H1 (cell line): Measurements from ENCODE around the gene SLC25A53. TPM values are rescaled to one million over a fixed set of nuclear protein-coding genes. Genes with fewer than 3 reads are reported as not detected.

Experiments
- CTCF ChIA-PET: fragments of 300-600 bp; sonication (Branson Sonifier 250); formaldehyde crosslinking; loops from one replicate; lab custom pipeline; 2021; ENCODE audit not compliant: partially characterized antibody; lab: Charles Lee
- POLR2A ChIA-PET: fragments of 300-600 bp; sonication (Branson Sonifier 250); formaldehyde crosslinking; loops from one replicate; lab custom pipeline; 2021; ENCODE audit warnings: inconsistent platforms; ENCODE audit not compliant: partially characterized antibody; lab: Charles Lee
- DNase-seq, 2 experiments: peaks; one replicate each; pipeline versions ENCODE4 v3.0.0 to v3.0.0-alpha.2; 2010 to 2022; ENCODE audit warnings: low spot score in 2 of 2, low read depth in 1 of 2, mixed read lengths in 1 of 2
- FAIRE-seq: peaks from 2 replicates; lab custom pipeline; 2011; peaks lifted over from hg19 to GRCh38; lab: Jason Lieb, UNC
- H2AFZ ChIP-seq: 2 replicates; pipeline ENCODE4 v1.8.1; 2012; ENCODE audit warnings: low read length, inconsistent platforms
- H2AK5ac ChIP-seq: 2 replicates; pipeline ENCODE4 v1.6.1; 2013; ENCODE audit warnings: low read depth, low read length
- H2BK120ac ChIP-seq: replicated peaks from 2 replicates; pipeline ENCODE3; 2013; ENCODE audit warnings: low read depth, low read length, inconsistent platforms
- H2BK12ac ChIP-seq: 2 replicates; pipeline ENCODE4 v1.6.1; 2013; ENCODE audit warnings: low read depth, low read length
- H2BK15ac ChIP-seq: 2 replicates; pipeline ENCODE4 v1.6.1; 2013; ENCODE audit warnings: low read length
- H2BK20ac ChIP-seq: 2 replicates; pipeline ENCODE4 v1.6.1; 2013; ENCODE audit warnings: low read length
- H2BK5ac ChIP-seq: 2 replicates; pipeline ENCODE4 v1.6.1; 2013; ENCODE audit warnings: low read depth, low read length
- H3K14ac ChIP-seq: 2 replicates; pipeline ENCODE4 v1.6.1; 2013; ENCODE audit warnings: inconsistent platforms; ENCODE audit not compliant: insufficient read length
- H3K18ac ChIP-seq: 2 replicates; pipeline ENCODE4 v1.6.1; 2013; ENCODE audit warnings: low read length; ENCODE audit errors: extremely low read depth
- H3K23ac ChIP-seq: 2 replicates; pipeline ENCODE4 v1.6.1; 2013; ENCODE audit warnings: inconsistent platforms; ENCODE audit not compliant: insufficient read length
- H3K23me2 ChIP-seq: 2 replicates; pipeline ENCODE4 v1.6.1; 2013; ENCODE audit warnings: low read depth, low read length
- H3K27ac ChIP-seq: 2 replicates; pipeline ENCODE4 v1.6.1; 2011; ENCODE audit warnings: low read depth, low read length, inconsistent platforms
- H3K27me3 ChIP-seq, 4 experiments: replicated peaks in 1 of 4; 1 replicate in 1 of 4; 2 replicates in 3 of 4; pipeline versions ENCODE4 v1.6.1 to v1.8.1; 2011 to 2013; ENCODE audit warnings: low read length in 3 of 4, mild to moderate bottlenecking in 3 of 4, inconsistent platforms in 2 of 4, mixed read lengths in 2 of 4, moderate library complexity in 1 of 4; ENCODE audit not compliant: control insufficient read depth in 3 of 4, insufficient read depth in 3 of 4; ENCODE audit errors: extremely low read depth in 1 of 4
- H3K36me3 ChIP-seq, 4 experiments: 2 replicates each; pipeline versions ENCODE4 v1.6.1 to v1.8.1; 2011 to 2013; ENCODE audit warnings: mild to moderate bottlenecking in 4 of 4, low read length in 3 of 4, moderate library complexity in 2 of 4, control low read depth in 1 of 4, inconsistent platforms in 1 of 4; ENCODE audit not compliant: insufficient read depth in 4 of 4, control insufficient read depth in 2 of 4
- H3K4ac ChIP-seq: replicated peaks from 2 replicates; pipeline ENCODE3; 2013; ENCODE audit warnings: low read length, low read depth, mixed read lengths, inconsistent platforms; ENCODE audit not compliant: insufficient read length
- H3K4me1 ChIP-seq, 4 experiments: replicated peaks in 1 of 4; 1 replicate in 1 of 4; 2 replicates in 3 of 4; pipeline versions ENCODE4 v1.6.1 to v1.8.1; 2011 to 2013; ENCODE audit warnings: low read length in 3 of 4, inconsistent platforms in 2 of 4, mixed read lengths in 1 of 4; ENCODE audit not compliant: insufficient read depth in 4 of 4, control insufficient read depth in 3 of 4
- H3K4me2 ChIP-seq, 2 experiments: 2 replicates each; pipeline versions ENCODE4 v1.6.1 to v1.8.1; 2011 to 2013; ENCODE audit warnings: low read depth in 2 of 2, low read length in 2 of 2, control low read depth in 1 of 2, inconsistent platforms in 1 of 2, mild to moderate bottlenecking in 1 of 2; ENCODE audit not compliant: insufficient read depth in 1 of 2
- H3K4me3 ChIP-seq, 4 experiments: fragments of 200-600, 300-600 bp in 1 of 4; sonication (generic), shearing (Covaris generic), sonication (Bioruptor Twin) in 1 of 4; 2 replicates each; pipeline versions ENCODE4 v1.5.1 to v1.8.1; 2011 to 2016; ENCODE audit warnings: low read length in 4 of 4, low read depth in 3 of 4, control low read depth in 2 of 4, inconsistent platforms in 2 of 4, mild to moderate bottlenecking in 2 of 4, mixed read lengths in 1 of 4, moderate library complexity in 1 of 4; ENCODE audit not compliant: insufficient read depth in 2 of 4; ENCODE audit errors: extremely low read depth in 1 of 4
- H3K56ac ChIP-seq: replicated peaks from 2 replicates; pipeline ENCODE3; 2013; ENCODE audit warnings: low read depth, mild to moderate bottlenecking, mixed read lengths, low read length, inconsistent platforms; ENCODE audit not compliant: insufficient read length
- H3K79me1 ChIP-seq: 2 replicates; pipeline ENCODE4 v1.6.1; 2013; ENCODE audit warnings: low read depth, low read length, control low read depth
- H3K79me2 ChIP-seq, 2 experiments: 2 replicates each; pipeline versions ENCODE4 v1.6.1 to v1.8.1; 2012 to 2013; ENCODE audit warnings: low read length in 2 of 2, mild to moderate bottlenecking in 2 of 2, inconsistent platforms in 1 of 2; ENCODE audit not compliant: insufficient read depth in 2 of 2, control insufficient read depth in 1 of 2
- H3K9ac ChIP-seq, 4 experiments: replicated peaks in 1 of 4; 1 replicate in 1 of 4; 2 replicates in 3 of 4; pipeline versions ENCODE4 v1.6.1 to v1.8.1; 2011 to 2013; ENCODE audit warnings: low read depth in 3 of 4, low read length in 3 of 4, control low read depth in 2 of 4, mild to moderate bottlenecking in 2 of 4, moderate library complexity in 2 of 4, inconsistent platforms in 1 of 4; ENCODE audit errors: extremely low read depth in 1 of 4
- H3K9me3 ChIP-seq, 2 experiments: 2 replicates each; pipeline versions ENCODE4 v1.6.1 to v1.8.1; 2012 to 2013; ENCODE audit warnings: mild to moderate bottlenecking in 2 of 2, moderate library complexity in 2 of 2, control low read depth in 1 of 2, inconsistent platforms in 1 of 2, low read depth in 1 of 2, low read length in 1 of 2, mixed read lengths in 1 of 2; ENCODE audit not compliant: insufficient read depth in 2 of 2
- H4K20me1 ChIP-seq, 2 experiments: replicated peaks in 1 of 2; 2 replicates each; pipeline versions ENCODE3 to v1.8.1; 2011 to 2013; ENCODE audit warnings: inconsistent platforms in 2 of 2, low read length in 2 of 2, mild to moderate bottlenecking in 1 of 2; ENCODE audit not compliant: insufficient read depth in 2 of 2, control insufficient read depth in 1 of 2
- H4K5ac ChIP-seq: 2 replicates; pipeline ENCODE4 v1.6.1; 2013; ENCODE audit warnings: low read length, low read depth, mixed read lengths, inconsistent platforms; ENCODE audit not compliant: insufficient read length
- H4K8ac ChIP-seq: 2 replicates; pipeline ENCODE4 v1.8.0; 2013; ENCODE audit warnings: mild to moderate bottlenecking, moderate library complexity, low read length, inconsistent platforms; ENCODE audit not compliant: insufficient read depth; ENCODE audit errors: extremely low read depth
- H4K91ac ChIP-seq: replicated peaks from 2 replicates; pipeline ENCODE3; 2013; ENCODE audit warnings: low read length, mixed read lengths, inconsistent platforms; ENCODE audit not compliant: insufficient read length
- BACH1 ChIP-seq: IDR thresholded peaks from 2 replicates; pipeline ENCODE4 v1.6.1; 2012; ENCODE audit warnings: low read length, improper control_type of control experiment
- BCL11A ChIP-seq, 2 experiments: IDR thresholded peaks; one replicate each; pipeline ENCODE4 v1.6.1; 2011; ENCODE audit warnings: low read depth in 2 of 2, low read length in 2 of 2, mild to moderate bottlenecking in 2 of 2
- CHD1 ChIP-seq: IDR thresholded peaks from 2 replicates; pipeline ENCODE4 v1.6.1; 2012; ENCODE audit warnings: low read depth, low read length, improper control_type of control experiment
- EP300 ChIP-seq, 2 experiments: IDR thresholded peaks; 1 replicate in 1 of 2; 2 replicates in 1 of 2; pipeline ENCODE4 v1.6.1; 2011 to 2012; ENCODE audit warnings: low read depth in 2 of 2, low read length in 2 of 2, mild to moderate bottlenecking in 2 of 2, borderline replicate concordance in 1 of 2, inconsistent platforms in 1 of 2, moderate library complexity in 1 of 2
- FOSL1 ChIP-seq: IDR thresholded peaks from 2 replicates; pipeline ENCODE4 v1.6.1; 2011; ENCODE audit warnings: mild to moderate bottlenecking, low read depth, low read length, moderate library complexity; ENCODE audit not compliant: insufficient read depth
- RAD21 ChIP-seq, 2 experiments: IDR thresholded peaks in 1 of 2; conservative IDR thresholded peaks in 1 of 2; 2 replicates each; pipeline ENCODE4 v1.6.1; 2011; ENCODE audit warnings: low read depth in 2 of 2, low read length in 2 of 2, improper control_type of control experiment in 1 of 2, inconsistent platforms in 1 of 2, mild to moderate bottlenecking in 1 of 2, moderate library complexity in 1 of 2
- SIRT6 ChIP-seq: IDR thresholded peaks from one replicate; pipeline ENCODE4 v1.7.1; 2012; ENCODE audit warnings: low read length, inconsistent platforms
- TCF12 ChIP-seq: IDR thresholded peaks from 2 replicates; pipeline ENCODE4 v1.6.1; 2011; ENCODE audit warnings: low read depth, mild to moderate bottlenecking, low read length
- ZNF274 ChIP-seq: IDR thresholded peaks from 2 replicates; pipeline ENCODE4 v1.7.0; 2012; ENCODE audit warnings: low read length, borderline replicate concordance; ENCODE audit errors: extremely low read depth
- WGBS, 2 experiments: shearing (Covaris generic) in 1 of 2; methylation state at CpG; one replicate each; pipeline versions ENCODE4 v1.1.6 to v1.1.7; 2013 to 2015; ENCODE audit warnings: low lambda C conversion rate in 2 of 2, mixed read lengths in 2 of 2, inconsistent platforms in 1 of 2, low coverage in 1 of 2, missing lambda C conversion rate in 1 of 2; ENCODE audit not compliant: insufficient replicate concordance in 2 of 2, insufficient coverage in 1 of 2, insufficient read length in 1 of 2; ENCODE audit errors: extremely low coverage in 1 of 2, missing lambda C conversion rate in 1 of 2; 5-methylcytosine and 5-hydroxymethylcytosine counted together
- polyA plus RNA-seq, 7 experiments: library from polyadenylated mRNA; depleted of rRNA in 3 of 7; stranded (reverse) in 5 of 7; unstranded in 2 of 7; fragments of >200 nt in 5 of 7; fragments of 200-250 nt in 2 of 7; gene quantifications; 1 replicate in 5 of 7; 2 replicates in 1 of 7; 4 replicates in 1 of 7; pipeline versions ENCODE4 v1.2.1 to v1.2.3, GENCODE V29; 2011 to 2013; ENCODE audit warnings: missing spikeins in 2 of 7, mixed read lengths in 2 of 7
- total RNA-seq: library from RNA; stranded (reverse); fragmentation: NEBNext Ultra II Directional; extraction: Animal tissue kit (Norgen Biotek cat#: 25700); gene quantifications from 2 replicates; pipeline ENCODE4 v1.2.1, GENCODE V29; 2021
- TF ChIP-seq, protein P1 (sequence below): IDR thresholded peaks from 2 replicates; pipeline ENCODE4 v1.6.1; 2011; ENCODE audit warnings: low read length, improper control_type of control experiment
- TF ChIP-seq, protein P2 (sequence below): IDR thresholded peaks from 2 replicates; pipeline ENCODE4 v1.6.1; 2012; ENCODE audit warnings: inconsistent platforms

SLC25A53 gene
- total and polyA plus RNA-seq, 2 of the 8 experiments (the other 6 are each of a cell fraction or from before 2014, with no cell fraction given): 2.4 to 4.2 TPM

DNA sequence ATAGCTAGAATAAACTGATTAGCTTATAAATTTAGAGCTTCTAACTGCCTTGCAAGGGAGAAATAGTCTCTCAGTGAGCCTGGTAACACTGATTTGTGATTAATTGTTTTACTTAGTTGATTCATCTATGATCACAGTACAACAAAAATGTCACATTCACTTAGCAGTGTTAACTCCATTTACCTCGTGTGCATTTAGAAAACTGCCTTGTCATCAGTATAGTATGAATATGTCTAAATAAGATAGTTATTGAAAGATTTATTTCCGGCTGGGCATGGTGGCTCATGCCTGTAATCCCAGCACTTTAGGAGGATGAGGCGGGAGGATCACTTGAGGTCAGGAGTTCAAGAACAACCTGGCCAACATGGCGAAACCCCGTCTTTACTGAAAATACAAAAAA lies 48.7 kb upstream of the SLC25A53 start:
- Histone ChIP-seq H3K4ac (no peak overlapping the region), H3K27ac (no peak overlapping the region), H4K20me1 (no peaks in the 10 kb centered on the region), H3K27me3 (no peaks in the 10 kb centered on the region), H3K79me1 (no peaks in the 10 kb centered on the region), H2AK5ac (no peak overlapping the region), H3K14ac (no peak overlapping the region), H3K56ac (no peak overlapping the region), H3K4me2 (no peak overlapping the region), H3K36me3 (no peaks in the 10 kb centered on the region), H2BK12ac (no peak overlapping the region), H3K4me3 (no peak overlapping the region), H3K23ac (no peak overlapping the region), H3K4me1 (no peaks in the 10 kb centered on the region), H4K8ac (no peak overlapping the region), H2BK120ac (no peak overlapping the region), H2AFZ (no peak overlapping the region), H2BK5ac (no peak overlapping the region), H2BK15ac (no peak overlapping the region), H2BK20ac (no peak overlapping the region), H3K79me2 (no peaks in the 10 kb centered on the region), H3K18ac (no peak overlapping the region), H3K9ac (no peak overlapping the region), H3K9me3 (no peaks in the 10 kb centered on the region), H4K5ac (no peak overlapping the region), H4K91ac (no peak overlapping the region), H3K23me2 (no peaks in the 10 kb centered on the region)
- WGBS, 2 experiments: 92% methylated on average over 5 of the region's 5 CpGs; no CpG with 5 or more reads in 1 of the 2 experiments
- FAIRE-seq (no peak), DNase-seq (no peak)
- ChIA-PET POLR2A (no interaction called here), CTCF (interaction anchor here (0.7 to 1.5 kb wide), 2 partner anchors 10 to 47 kb away, joined by 5 to 10 read pairs; no protein-coding TSS in a partner anchor)
- no peak for TF ChIP-seq TCF12
- TF ChIP-seq ZNF274: no peak
- TF ChIP-seq, protein P1, sequence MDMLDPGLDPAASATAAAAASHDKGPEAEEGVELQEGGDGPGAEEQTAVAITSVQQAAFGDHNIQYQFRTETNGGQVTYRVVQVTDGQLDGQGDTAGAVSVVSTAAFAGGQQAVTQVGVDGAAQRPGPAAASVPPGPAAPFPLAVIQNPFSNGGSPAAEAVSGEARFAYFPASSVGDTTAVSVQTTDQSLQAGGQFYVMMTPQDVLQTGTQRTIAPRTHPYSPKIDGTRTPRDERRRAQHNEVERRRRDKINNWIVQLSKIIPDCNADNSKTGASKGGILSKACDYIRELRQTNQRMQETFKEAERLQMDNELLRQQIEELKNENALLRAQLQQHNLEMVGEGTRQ: no peak
- TF ChIP-seq BCL11A (IDR thresholded peaks at IDR 0.05; ENCODE audit: low read depth in 2 of 2, low read length in 2 of 2): no peak
- TF ChIP-seq, protein P2, sequence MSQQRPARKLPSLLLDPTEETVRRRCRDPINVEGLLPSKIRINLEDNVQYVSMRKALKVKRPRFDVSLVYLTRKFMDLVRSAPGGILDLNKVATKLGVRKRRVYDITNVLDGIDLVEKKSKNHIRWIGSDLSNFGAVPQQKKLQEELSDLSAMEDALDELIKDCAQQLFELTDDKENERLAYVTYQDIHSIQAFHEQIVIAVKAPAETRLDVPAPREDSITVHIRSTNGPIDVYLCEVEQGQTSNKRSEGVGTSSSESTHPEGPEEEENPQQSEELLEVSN: no peak
- no peak for TF ChIP-seq EP300 (IDR thresholded peaks at IDR 0.05; ENCODE audit: borderline replicate concordance in 1 of 2, low read depth in 2 of 2, low read length in 2 of 2)
- no peak for TF ChIP-seq CHD1
- no peak for TF ChIP-seq FOSL1
- TF ChIP-seq RAD21 (IDR thresholded peaks at IDR 0.05 in 1 of 2, conservative IDR thresholded peaks at IDR 0.05 in 1 of 2; ENCODE audit: low read depth in 2 of 2, low read length in 2 of 2): no peak
- no peak for TF ChIP-seq SIRT6
- no peak for TF ChIP-seq BACH1
